NCI-H2107 treated with DMSO at 0.1 percent for 48 hours (cell line): ENCODE results near the gene HELZ2.

Source experiments
- DNase-seq: peaks from one replicate; lab custom pipeline; 2025; ENCODE audit not compliant: unreplicated experiment; lab: John Stamatoyannopoulos, UW

Gene HELZ2

GRCh38 chr20:63525185-63525584, 48.9 kb downstream of the HELZ2 start:
- DNase-seq: no peak
